Activated CD4-positive, alpha-beta T cell treated with anti-CD3 and anti-CD28 coated beads, Interleukin-2, Interleukin-4, amounts not matched to agents 100 ng/mL and 50 ng/mL, durations not matched to agents 16 hours and 8 hours (primary cell): ENCODE results near the gene ZNF213.

Experiments
- DNase-seq: peaks from one replicate; pipeline ENCODE4 v3.0.0-alpha.2; 2020; ENCODE audit warnings: low spot score

The ZNF213 gene

GRCh38 chr16:3101018-3101840 is 33.6 kb upstream of the ZNF213 start:
- peak; percentile 81 for DNase-seq

GRCh38 chr16:3101841-3102470 is 32.9 kb upstream of the ZNF213 start:
- DNase-seq: peak; percentile 42

- peak; percentile 94 for DNase-seq
Measured at GRCh38 chr16:3106205-3106928, 28.5 kb upstream of the ZNF213 start.

GRCh38 chr16:3112058-3112880 is 22.6 kb upstream of the ZNF213 start, which contains the start of gene ZNF205:
Gene ZNF205 (plus strand): TSS chr16:3112586. CDS start chr16:3113431, 845 bp downstream.
- DNase-seq: no peak

GRCh38 chr16:3112881-3113574 is 21.8 kb upstream of the ZNF213 start:
- DNase-seq: no peak

GRCh38 chr16:3113765-3114479 is 20.9 kb upstream of the ZNF213 start:
- DNase-seq: no peak

GRCh38 chr16:3115003-3115402 is 19.8 kb upstream of the ZNF213 start:
- no peak for DNase-seq

GRCh38 chr16:3115561-3115960 is 19.3 kb upstream of the ZNF213 start:
- no peak for DNase-seq

- DNase-seq: no peak
Measured at GRCh38 chr16:3118204-3118790, 16.5 kb upstream of the ZNF213 start.

- DNase-seq: no peak
Measured at GRCh38 chr16:3118846-3119245, 16.0 kb upstream of the ZNF213 start.

- DNase-seq: no peak
Measured at GRCh38 chr16:3119286-3119685, 15.5 kb upstream of the ZNF213 start.

GRCh38 chr16:3119701-3120408 is 15.0 kb upstream of the ZNF213 start:
- DNase-seq: no peak

- DNase-seq: no peak
Measured at GRCh38 chr16:3120435-3120834, 14.4 kb upstream of the ZNF213 start.

GRCh38 chr16:3121851-3122467 is 12.9 kb upstream of the ZNF213 start:
- DNase-seq: no peak

GRCh38 chr16:3122926-3123570 is 11.8 kb upstream of the ZNF213 start:
- DNase-seq: no peak

GRCh38 chr16:3123986-3124886 is 10.6 kb upstream of the ZNF213 start:
- peak; percentile 96 for DNase-seq

- DNase-seq: no peak
Measured at GRCh38 chr16:3127745-3128144, 7.1 kb upstream of the ZNF213 start.
